NCI-H69 (cell line): Measurements from ENCODE around the gene FPR2.
"Not testable (repeated sequence)": the region's sequence is repeated elsewhere in the genome, so short reads cannot be mapped to it uniquely, and the experiment has no call there.

Experiments used
- DNase-seq: peaks from one replicate; lab custom pipeline; 2025; lab: John Stamatoyannopoulos, UW

FPR2 gene

GRCh38 chr19:51783372-51783771 is 22.4 kb downstream of the FPR2 start:
- peak; percentile 28 for DNase-seq

GRCh38 chr19:51784109-51784785 is 23.3 kb downstream of the FPR2 start:
- DNase-seq, result no peak

GRCh38 chr19:51784922-51785690 is 24.1 kb downstream of the FPR2 start:
- DNase-seq, result no peak

- no peak for DNase-seq
Measured at GRCh38 chr19:51786646-51787494, 25.9 kb downstream of the FPR2 start.

GRCh38 chr19:51788029-51788428 is 27.0 kb downstream of the FPR2 start:
- DNase-seq, result no peak

GRCh38 chr19:51789061-51789795 is 28.2 kb downstream of the FPR2 start:
- DNase-seq, result no peak

GRCh38 chr19:51792932-51793331 is 32.0 kb downstream of the FPR2 start:
- no peak for DNase-seq

- DNase-seq, result no peak
Measured at GRCh38 chr19:51793994-51794393, 33.0 kb downstream of the FPR2 start.

- DNase-seq, result no peak
Measured at GRCh38 chr19:51794885-51795490, 34.0 kb downstream of the FPR2 start, which contains the start of gene FPR3. Gene FPR3, plus strand, starts transcription at chr19:51795157. Its CDS starts 28,592 bp downstream, at chr19:51823749.

GRCh38 chr19:51796195-51796679 is 35.3 kb downstream of the FPR2 start:
- no peak for DNase-seq

- DNase-seq, result no peak
Measured at GRCh38 chr19:51797480-51797879, 36.5 kb downstream of the FPR2 start.

- no peak for DNase-seq
Measured at GRCh38 chr19:51798062-51798461, 37.1 kb downstream of the FPR2 start.

GRCh38 chr19:51799034-51799773 is 38.2 kb downstream of the FPR2 start:
- DNase-seq, result peak; percentile 14

GRCh38 chr19:51799774-51800472 is 38.9 kb downstream of the FPR2 start:
- DNase-seq, result no peak

- DNase-seq, result no peak
Measured at GRCh38 chr19:51800473-51801244, 39.7 kb downstream of the FPR2 start.

- no peak for DNase-seq
Measured at GRCh38 chr19:51802775-51803174, 41.8 kb downstream of the FPR2 start.

GRCh38 chr19:51803519-51803918 is 42.5 kb downstream of the FPR2 start:
- no peak for DNase-seq

- DNase-seq, result no peak
Measured at GRCh38 chr19:51803967-51804366, 43.0 kb downstream of the FPR2 start.

GRCh38 chr19:51804789-51805188 is 43.8 kb downstream of the FPR2 start:
- not testable (repeated sequence) for DNase-seq
